GM23248 (cell line): Measurements from ENCODE around the gene LDB2.

Source experiments
- EZH2 ChIP-seq: fragments of 200-600 bp; sonication (generic); IDR thresholded peaks from 2 replicates; pipeline ENCODE4 v1.6.1; 2018; ENCODE audit warnings: antibody characterized with exemption, mild to moderate bottlenecking; ENCODE audit not compliant: insufficient read depth, poor library complexity, severe bottlenecking
- EZH2phosphoT487 ChIP-seq: fragments of 200-600 bp; sonication (generic); IDR thresholded peaks from 2 replicates; pipeline ENCODE4 v1.6.1; 2018; ENCODE audit warnings: antibody characterized with exemption, moderate library complexity, mild to moderate bottlenecking, low read depth; ENCODE audit not compliant: insufficient read depth

GRCh38 chr4:16496501-16496900 is 401.9 kb downstream of the LDB2 start:
- TF ChIP-seq EZH2: no peak
- TF ChIP-seq EZH2phosphoT487: no peak
